Epithelial cell of esophagus (primary cell): ENCODE data around the gene RAD51D.
A peak's percentile ranks its signal among the peaks of the same experiment; 100 is the strongest.
"Not testable (repeated sequence)": the region's sequence is repeated elsewhere in the genome, so short reads cannot be mapped to it uniquely, and the experiment has no call there.

ENCODE experiments used
- DNase-seq: peaks from one replicate; pipeline ENCODE4 v3.0.0; 2010; ENCODE audit warnings: low read depth
- H3K4me3 ChIP-seq: 2 replicates; pipeline ENCODE4 v1.5.1; 2011; ENCODE audit warnings: mild to moderate bottlenecking, low read length, control low read depth
- CTCF ChIP-seq: IDR thresholded peaks from 2 replicates; pipeline ENCODE4 v1.5.1; 2011; ENCODE audit warnings: low read depth, mild to moderate bottlenecking, low read length, control low read depth, inconsistent platforms; ENCODE audit not compliant: insufficient read depth; ENCODE audit errors: missing control alignments

The RAD51D gene

GRCh38 chr17:35129973-35130351, 10.3 kb upstream of the RAD51D start:
- no peak for TF ChIP-seq CTCF
- no peak overlapping the region for H3K4me3 ChIP-seq
- peak; percentile 20 for DNase-seq

GRCh38 chr17:35129154-35129972, 9.7 kb upstream of the RAD51D start:
- no peak for TF ChIP-seq CTCF
- no peak for DNase-seq
- no peak overlapping the region for H3K4me3 ChIP-seq

- no peak for TF ChIP-seq CTCF
- DNase-seq = no peak
These were observed 8.3 kb upstream of the RAD51D start for GRCh38 chr17:35127751-35128514.

GRCh38 chr17:35121315-35121714, 1.7 kb upstream of the RAD51D start, which contains the start of gene FNDC8:
FNDC8 (plus strand) TSS chr17:35121615; CDS start chr17:35121694, 79 bp downstream.
- H3K4me3 ChIP-seq = no peak within 1 kb of the TSS
- no peak for TF ChIP-seq CTCF
- DNase-seq = no peak

More at GRCh38 chr17:35127751-35128514, 8.3 kb upstream of the RAD51D start:
- H3K4me3 ChIP-seq = no peak overlapping the region

- TF ChIP-seq CTCF = peak; percentile 57
- H3K4me3 ChIP-seq = no peak overlapping the region
- peak; percentile 52 for DNase-seq
These were observed 1.7 kb downstream of the RAD51D start for GRCh38 chr17:35117984-35118383.

- no peak for DNase-seq
- no peak for TF ChIP-seq CTCF
- H3K4me3 ChIP-seq = no peak overlapping the region
These were observed 2.8 kb downstream of the RAD51D start for GRCh38 chr17:35116845-35117244.

GRCh38 chr17:35110791-35111190, 8.9 kb downstream of the RAD51D start:
- not testable (repeated sequence) for H3K4me3 ChIP-seq, DNase-seq
